Common myeloid progenitor, CD34-positive (primary cell): ENCODE results near the gene CDKN2AIPNL. TPM values are rescaled to one million over a fixed set of nuclear protein-coding genes. Genes with fewer than 3 reads are reported as not detected.

ENCODE experiments used
- CTCF ChIA-PET: fragments of 350-600 bp; sonication (Branson Sonifier 250); formaldehyde crosslinking; loops from one replicate; lab custom pipeline; 2021; ENCODE audit warnings: antibody characterized with exemption; lab: Charles Lee
- POLR2A ChIA-PET: fragments of 350-600 bp; sonication (Branson Sonifier 250); formaldehyde crosslinking; loops from one replicate; lab custom pipeline; 2021; ENCODE audit warnings: antibody characterized with exemption; lab: Charles Lee
- DNase-seq, 3 donors: peaks; one replicate each; pipeline versions ENCODE4 v3.0.0 to v3.0.0-alpha.2; 2013
- H3K27ac ChIP-seq, 2 experiments: 1 replicate in 1 of 2; 2 replicates in 1 of 2; pipeline ENCODE4 v1.7.0; 2013; ENCODE audit warnings: inconsistent platforms in 2 of 2, low read length in 2 of 2, mild to moderate bottlenecking in 2 of 2, low read depth in 1 of 2, moderate library complexity in 1 of 2; ENCODE audit not compliant: severe bottlenecking in 2 of 2, insufficient read depth in 1 of 2, poor library complexity in 1 of 2
- H3K27me3 ChIP-seq, 5 experiments: replicated peaks in 2 of 5; 1 replicate in 3 of 5; 2 replicates in 2 of 5; pipeline versions ENCODE4 v1.6.1 to v1.7.0; 2013; ENCODE audit warnings: low read length in 4 of 5, mild to moderate bottlenecking in 2 of 5, moderate library complexity in 2 of 5, inconsistent platforms in 1 of 5; ENCODE audit not compliant: insufficient read depth in 5 of 5, control insufficient read depth in 4 of 5
- H3K36me3 ChIP-seq, 4 experiments: 1 replicate in 2 of 4; 2 replicates in 2 of 4; pipeline versions ENCODE4 v1.6.1 to v1.7.0; 2013; ENCODE audit warnings: low read length in 3 of 4, control low read depth in 1 of 4, mild to moderate bottlenecking in 1 of 4; ENCODE audit not compliant: control insufficient read depth in 4 of 4, insufficient read depth in 4 of 4
- H3K4me1 ChIP-seq, 4 experiments: 1 replicate in 3 of 4; 2 replicates in 1 of 4; pipeline versions ENCODE4 v1.6.1 to v1.7.1; 2013; ENCODE audit warnings: low read length in 3 of 4, mild to moderate bottlenecking in 3 of 4, control low read depth in 1 of 4, inconsistent platforms in 1 of 4, moderate library complexity in 1 of 4; ENCODE audit not compliant: control insufficient read depth in 4 of 4, insufficient read depth in 4 of 4; ENCODE audit errors: control extremely low read depth in 1 of 4
- H3K4me3 ChIP-seq, 7 experiments: 1 replicate in 4 of 7; 2 replicates in 3 of 7; pipeline versions ENCODE4 v1.5.1 to v1.7.0; 2013; ENCODE audit warnings: mild to moderate bottlenecking in 7 of 7, low read length in 6 of 7, moderate library complexity in 6 of 7, inconsistent platforms in 2 of 7, low read depth in 2 of 7, control low read depth in 1 of 7; ENCODE audit not compliant: insufficient read depth in 4 of 7, control insufficient read depth in 1 of 7; ENCODE audit errors: extremely low read depth in 1 of 7
- H3K9me3 ChIP-seq, 5 experiments: 1 replicate in 4 of 5; 2 replicates in 1 of 5; pipeline versions ENCODE4 v1.6.1 to v1.7.1; 2013; ENCODE audit warnings: low read length in 4 of 5, mild to moderate bottlenecking in 2 of 5, inconsistent platforms in 1 of 5, low read depth in 1 of 5, moderate library complexity in 1 of 5; ENCODE audit not compliant: control insufficient read depth in 4 of 5, insufficient read depth in 2 of 5; ENCODE audit errors: control extremely low read depth in 1 of 5
- WGBS: methylation state at CpG from one replicate; pipeline ENCODE4 v1.1.5; 2013; ENCODE audit not compliant: insufficient coverage; 5-methylcytosine and 5-hydroxymethylcytosine counted together
- polyA plus RNA-seq: library from polyadenylated mRNA; unstranded; fragments of 120-200 nt; gene quantifications from one replicate; pipeline ENCODE4 v1.2.1, GENCODE V29; 2013

CDKN2AIPNL gene
- polyA plus RNA-seq: 28.1 TPM

GRCh38 chr5:134411546-134412266, at the start of gene CDKN2AIPNL:
TSS of gene CDKN2AIPNL (minus strand) at chr5:134411881. CDS start at chr5:134411854, 27 bp downstream.
- Histone ChIP-seq H3K27me3 (no peaks in the 10 kb centered on the region), H3K27ac (peak within 1 kb of the TSS in 1 of 2 experiments; percentile 84), H3K9me3 (no peaks in the 10 kb centered on the region), H3K4me3 (peak within 1 kb of the TSS; percentile 65 to 90 (median 86)), H3K36me3 (peaks cover 0 to 9% (median 4%) of the 10 kb centered on the region in 4 experiments), H3K4me1 (peaks cover 9 to 24% (median 16%) of the 10 kb centered on the region in 4 experiments)
- under 1% methylated on average over 61 of the region's 61 CpGs for WGBS
- ChIA-PET CTCF (interaction anchor here (0.6 to 5.7 kb wide), 36 partner anchors 11 to 175 kb away, joined by 3 to 32 read pairs (median 5); no protein-coding TSS in a partner anchor), POLR2A (interaction anchor here (1.0 to 1.8 kb wide), 6 partner anchors 14 to 144 kb away, joined by 3 to 7 read pairs (median 4); no protein-coding TSS in a partner anchor)
- DNase-seq: peak; percentile 89 to 94 (median 91)

- Histone ChIP-seq H3K4me1 (peaks cover 0 to 26% (median 25%) of the 10 kb centered on the region in 4 experiments), H3K27me3 (no peaks in the 10 kb centered on the region), H3K27ac (no peak overlapping the region), H3K36me3 (no peaks in the 10 kb centered on the region), H3K4me3 (no peak overlapping the region), H3K9me3 (no peaks in the 10 kb centered on the region)
- POLR2A ChIA-PET: no interaction called here
- CTCF ChIA-PET: interaction anchor here (1.6 kb wide), 1 partner anchor 77 kb away, joined by 4 read pairs; no protein-coding TSS in a partner anchor
- DNase-seq: no peak
- WGBS: 100% methylated on average over 7 of the region's 8 CpGs
Measured at GRCh38 chr5:134460551-134460950, 48.9 kb upstream of the CDKN2AIPNL start.

GRCh38 chr5:134459491-134459890, 47.8 kb upstream of the CDKN2AIPNL start:
- Histone ChIP-seq H3K4me3 (no peak overlapping the region), H3K9me3 (no peaks in the 10 kb centered on the region), H3K36me3 (no peaks in the 10 kb centered on the region), H3K27ac (no peak overlapping the region), H3K4me1 (peaks cover 0 to 16% (median 14%) of the 10 kb centered on the region in 4 experiments), H3K27me3 (no peaks in the 10 kb centered on the region)
- 100% methylated on average over 1 of the region's 1 CpG for WGBS
- ChIA-PET CTCF (interaction anchor here (1.6 kb wide), 1 partner anchor 78 kb away, joined by 4 read pairs; no protein-coding TSS in a partner anchor), POLR2A (no interaction called here)
- no peak for DNase-seq

GRCh38 chr5:134459010-134459403, 47.3 kb upstream of the CDKN2AIPNL start:
- Histone ChIP-seq H3K9me3 (no peaks in the 10 kb centered on the region), H3K4me3 (no peak overlapping the region), H3K4me1 (peaks cover 0 to 11% (median 10%) of the 10 kb centered on the region in 4 experiments), H3K36me3 (no peaks in the 10 kb centered on the region), H3K27ac (no peak overlapping the region), H3K27me3 (no peaks in the 10 kb centered on the region)
- POLR2A ChIA-PET: no interaction called here
- WGBS: 97% methylated on average over 8 of the region's 8 CpGs
- CTCF ChIA-PET: interaction anchor here (0.6 to 1.6 kb wide), 2 partner anchors 22 to 78 kb away, joined by 3 to 4 read pairs; no protein-coding TSS in a partner anchor
- no peak for DNase-seq

GRCh38 chr5:134458234-134459009, 46.7 kb upstream of the CDKN2AIPNL start:
- Histone ChIP-seq H3K27me3 (no peaks in the 10 kb centered on the region), H3K36me3 (no peaks in the 10 kb centered on the region), H3K4me1 (peaks cover 0 to 7% (median 4%) of the 10 kb centered on the region in 4 experiments), H3K4me3 (no peak overlapping the region), H3K27ac (no peak overlapping the region), H3K9me3 (no peaks in the 10 kb centered on the region)
- 92% methylated on average over 8 of the region's 10 CpGs for WGBS
- POLR2A ChIA-PET: no interaction called here
- no peak for DNase-seq
- CTCF ChIA-PET: interaction anchor here (0.6 to 1.5 kb wide), 3 partner anchors 17 to 75 kb away, joined by 3 read pairs; no protein-coding TSS in a partner anchor

- DNase-seq: no peak
- H3K4me3 ChIP-seq: no peak overlapping the region
- no peaks in the 10 kb centered on the region for H3K9me3 ChIP-seq
- CTCF ChIA-PET: interaction anchor here (0.9 to 1.5 kb wide), 3 partner anchors 16 to 76 kb away, joined by 3 read pairs; no protein-coding TSS in a partner anchor
- WGBS: 81% methylated on average over 2 of the region's 3 CpGs
- H3K36me3 ChIP-seq: no peaks in the 10 kb centered on the region
- H3K27ac ChIP-seq: no peak overlapping the region
- no peaks in the 10 kb centered on the region for H3K27me3 ChIP-seq
- peaks cover 0 to 6% (median 3%) of the 10 kb centered on the region in 4 experiments for H3K4me1 ChIP-seq
- POLR2A ChIA-PET: no interaction called here
Measured at GRCh38 chr5:134457801-134458200, 46.1 kb upstream of the CDKN2AIPNL start.
